Dedifferentiated amniotic fluid mesenchymal stem cell (primary cell): Measurements from ENCODE around the gene GRM2.
"Not testable (repeated sequence)": the region's sequence is repeated elsewhere in the genome, so short reads cannot be mapped to it uniquely, and the experiment has no call there.

ENCODE experiments used
- DNase-seq: peaks from one replicate; pipeline ENCODE4 v3.0.0-alpha.2; 2016; ENCODE audit errors: extremely low spot score

Gene GRM2

DNA sequence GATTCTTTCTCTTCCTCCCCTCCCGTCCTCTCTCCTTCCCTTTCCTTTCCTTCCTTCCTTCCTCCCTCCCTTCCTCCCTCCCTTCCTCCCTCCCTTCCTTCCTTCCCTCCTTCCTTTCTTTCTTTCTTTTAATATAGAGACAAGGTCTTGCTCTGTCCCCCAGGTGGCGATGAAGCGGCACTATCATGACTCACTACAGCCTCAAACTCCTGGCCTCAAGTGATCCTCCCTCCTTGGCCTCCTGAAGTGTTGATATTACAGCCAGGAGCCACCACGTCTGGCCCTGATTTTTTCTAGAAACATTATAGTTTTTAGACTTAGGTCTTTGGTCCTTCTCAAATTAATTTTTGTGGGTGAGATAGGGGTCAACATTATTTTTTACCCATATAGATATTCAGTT, 15.5 kb downstream of the GRM2 start:
- no peak for DNase-seq

DNA sequence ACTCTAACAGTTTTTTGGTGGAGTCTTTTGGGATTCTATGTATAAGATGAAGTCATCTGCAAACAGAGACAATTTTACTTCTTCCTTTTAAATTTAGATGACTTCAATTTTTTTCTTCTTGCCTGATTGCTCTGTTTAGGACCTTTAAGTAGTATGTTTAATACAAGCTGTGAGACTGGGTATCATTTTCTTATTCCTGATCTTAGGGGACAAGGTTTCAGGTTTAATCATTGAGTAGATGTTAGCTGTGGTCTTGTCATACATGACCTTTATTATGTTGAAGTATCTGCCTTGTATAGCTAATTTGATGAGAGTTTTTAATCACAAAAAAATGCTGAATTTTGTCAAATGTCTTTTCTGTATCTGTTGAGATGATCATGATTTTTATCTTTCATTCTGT, 20.6 kb downstream of the GRM2 start:
- no peak for DNase-seq

DNA sequence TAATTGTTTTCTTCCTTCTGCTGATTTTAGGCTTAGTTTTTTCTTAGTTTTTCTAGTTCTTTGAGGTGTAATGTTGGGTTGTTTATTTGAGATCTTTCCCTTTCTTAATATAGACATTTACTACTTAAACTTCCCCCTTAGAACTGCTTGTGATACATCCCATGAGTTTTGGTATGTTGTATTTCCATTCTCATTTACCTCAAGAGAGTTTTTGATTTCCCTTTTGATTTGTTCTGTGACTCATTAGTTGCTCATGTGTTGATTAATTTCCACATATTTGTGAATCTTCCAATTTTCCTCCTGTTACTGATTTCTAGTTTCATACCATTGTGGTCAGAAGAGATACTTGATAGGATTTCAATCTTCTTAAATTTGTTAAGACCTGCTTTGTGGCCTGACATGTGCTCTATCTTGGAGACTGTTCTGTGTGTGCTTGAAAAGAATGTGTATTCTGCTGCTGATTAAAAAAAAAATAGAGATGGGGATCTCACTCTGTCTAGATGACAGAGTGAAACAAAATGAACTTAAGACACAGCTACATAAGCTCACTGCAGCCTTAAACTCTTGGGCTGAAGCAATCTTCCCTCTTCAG, 22.3 kb downstream of the GRM2 start:
- DNase-seq: no peak

DNA sequence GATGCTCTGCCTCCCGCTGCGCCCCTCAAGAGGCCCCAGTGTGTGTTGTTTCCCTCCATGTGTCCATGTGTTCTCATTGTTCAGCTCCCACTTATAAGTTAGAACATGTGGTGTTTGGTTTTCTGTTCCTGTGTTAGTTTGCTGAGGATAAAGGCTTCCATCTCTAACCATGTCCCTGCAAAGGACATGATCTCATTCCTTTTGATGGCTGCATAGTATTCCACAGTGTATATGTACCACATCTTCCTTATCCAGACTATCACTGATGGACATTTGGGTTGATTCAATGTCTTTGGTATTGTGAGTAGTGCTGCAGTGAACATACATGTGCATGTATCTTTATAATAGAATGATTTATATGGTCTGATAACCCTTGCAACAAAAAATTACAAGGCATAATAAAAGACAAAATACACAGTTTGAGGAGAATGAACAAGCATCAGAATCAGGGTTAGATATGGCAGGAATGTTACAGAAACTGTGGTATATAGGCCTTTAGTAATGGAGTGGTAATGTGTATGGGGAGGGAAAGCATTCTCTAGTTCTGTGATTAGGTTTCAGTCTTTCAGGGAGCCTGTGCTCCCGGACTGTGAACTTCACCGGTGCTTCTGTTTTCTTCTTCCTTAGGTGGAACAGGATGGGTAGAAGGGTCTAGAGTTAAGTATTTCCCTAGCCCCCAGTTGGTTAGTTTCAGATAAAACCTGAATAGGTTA, 27.1 kb downstream of the GRM2 start:
- DNase-seq: no peak

DNA sequence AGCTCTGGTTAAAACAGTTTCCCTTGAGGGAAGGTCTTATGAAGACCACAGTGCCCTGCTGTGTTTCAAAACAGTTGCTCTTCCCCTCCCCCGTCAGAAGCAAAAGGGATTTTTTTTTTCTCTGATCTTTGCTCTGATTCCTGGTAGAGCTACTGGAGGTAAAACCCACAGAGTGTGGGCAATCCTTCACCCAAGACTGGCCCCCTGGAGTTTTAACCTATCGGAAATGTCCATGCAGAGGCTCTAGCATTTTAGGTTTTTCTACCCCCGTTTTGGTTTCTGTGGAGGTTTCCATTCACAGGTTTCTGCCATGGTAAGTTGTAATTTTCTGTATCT, 27.7 kb downstream of the GRM2 start:
- no peak for DNase-seq

DNA sequence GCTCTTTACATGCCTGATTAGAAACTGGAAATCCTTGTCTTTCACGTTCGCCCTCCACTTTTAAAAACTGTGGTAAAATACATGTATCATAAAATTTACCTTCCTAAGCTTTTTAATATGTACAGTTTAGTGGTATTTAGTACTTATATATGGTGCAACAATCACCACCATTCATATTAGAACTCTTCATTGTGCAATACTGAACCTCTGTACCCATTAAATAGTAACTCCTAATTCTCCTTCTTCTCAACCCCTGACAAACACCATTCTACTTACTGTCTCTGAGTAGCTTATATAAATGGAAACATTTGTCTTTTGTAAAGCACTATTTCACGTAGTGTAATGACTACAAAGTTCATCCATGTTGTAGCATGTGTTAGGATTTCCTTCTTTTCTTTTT, 28.2 kb downstream of the GRM2 start:
- no peak for DNase-seq

DNA sequence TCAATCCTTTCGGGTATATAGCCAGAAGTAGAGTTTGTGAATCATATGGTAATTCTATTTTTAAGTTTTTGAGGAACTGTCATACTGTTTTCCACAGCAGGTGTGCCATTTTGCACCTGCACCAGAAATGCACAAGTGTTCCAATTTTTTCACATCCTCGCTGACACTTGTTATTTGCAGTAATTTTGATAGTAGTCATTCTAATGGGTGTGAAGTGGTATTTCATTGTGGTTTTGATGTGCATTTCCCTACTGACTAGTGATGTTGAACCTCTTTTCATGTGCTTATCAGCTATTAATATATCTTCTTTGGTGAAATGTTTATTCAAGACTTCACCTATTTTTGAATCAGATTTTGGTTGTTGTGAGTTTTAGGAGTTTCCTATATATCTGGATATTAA, 29.1 kb downstream of the GRM2 start:
- no peak for DNase-seq

DNA sequence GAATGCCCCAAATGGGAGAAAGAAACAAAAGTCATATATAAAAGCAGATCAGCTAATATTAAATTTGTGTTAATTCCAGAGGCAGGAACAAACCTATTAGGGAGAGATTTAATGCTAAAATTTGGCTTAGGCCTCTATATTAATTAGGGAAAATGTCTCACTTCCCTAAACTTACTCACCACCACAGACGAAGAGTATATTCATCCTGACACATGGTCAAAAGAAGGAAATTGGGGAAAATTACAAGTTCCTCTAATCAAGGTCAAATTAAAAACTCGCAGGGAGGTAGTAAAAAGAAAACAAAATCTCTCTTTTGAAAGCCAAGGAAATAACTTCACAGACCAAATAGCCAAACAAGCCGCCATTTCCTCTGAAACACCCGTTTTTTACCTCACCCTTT, 32.2 kb downstream of the GRM2 start:
- no peak for DNase-seq

DNA sequence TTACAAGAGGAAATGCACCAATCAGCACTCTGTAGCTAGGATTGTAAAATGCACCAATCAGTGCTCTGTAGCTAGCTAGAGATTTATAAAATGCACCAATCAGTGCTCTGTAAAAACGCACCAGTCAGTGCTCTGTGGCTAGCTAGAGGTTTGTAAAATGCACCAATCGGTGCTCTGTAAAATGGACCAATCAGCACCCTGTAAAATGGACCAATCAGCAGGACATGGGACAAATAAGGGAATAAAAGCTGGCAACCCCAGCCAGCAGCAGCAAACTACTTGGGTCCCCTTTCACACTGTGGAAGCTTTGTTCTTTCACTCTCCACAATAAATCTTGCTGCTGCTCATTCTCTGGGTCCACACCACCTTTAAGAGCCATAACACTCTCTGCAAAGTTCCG, 35.5 kb downstream of the GRM2 start:
- DNase-seq: not testable (repeated sequence)

DNA sequence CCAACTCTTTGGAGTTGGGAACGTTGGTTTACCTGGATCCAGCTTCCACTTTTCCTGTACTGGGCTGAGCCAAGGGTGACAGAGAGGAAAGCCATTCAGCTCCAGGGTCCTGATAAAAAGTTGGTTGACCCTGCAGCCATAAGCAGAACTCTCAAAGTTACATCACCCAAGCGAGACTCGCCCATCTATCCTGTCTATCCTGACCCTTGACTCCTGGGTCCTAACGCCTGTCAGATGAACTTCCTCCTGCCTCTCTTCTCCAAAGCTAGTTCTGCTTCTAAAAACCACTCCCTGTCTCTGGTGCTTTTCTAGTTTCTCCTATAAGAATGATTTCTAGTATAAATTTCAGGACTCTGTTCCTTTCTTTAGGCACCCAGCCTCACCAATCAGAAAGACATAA, 36.1 kb downstream of the GRM2 start:
- DNase-seq: not testable (repeated sequence)

DNA sequence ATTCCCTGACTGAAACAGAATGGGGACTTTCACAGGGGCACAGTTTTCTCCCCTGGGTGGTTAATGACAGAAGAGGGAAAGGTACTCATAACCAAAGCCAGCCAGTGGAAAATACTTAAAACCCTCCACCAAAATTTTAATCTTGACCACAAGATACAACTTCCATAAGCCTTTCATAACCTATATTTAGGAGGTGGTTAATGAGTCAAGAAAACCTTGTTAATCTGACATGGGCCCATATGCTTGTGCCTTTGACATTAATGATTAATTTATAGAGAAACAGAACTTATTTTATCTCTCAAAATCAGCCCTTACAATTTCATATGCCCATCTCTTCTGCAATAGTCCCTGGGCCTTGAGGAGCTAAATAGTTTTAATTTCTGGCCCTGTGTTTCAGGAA, 41.0 kb downstream of the GRM2 start:
- DNase-seq: no peak

DNA sequence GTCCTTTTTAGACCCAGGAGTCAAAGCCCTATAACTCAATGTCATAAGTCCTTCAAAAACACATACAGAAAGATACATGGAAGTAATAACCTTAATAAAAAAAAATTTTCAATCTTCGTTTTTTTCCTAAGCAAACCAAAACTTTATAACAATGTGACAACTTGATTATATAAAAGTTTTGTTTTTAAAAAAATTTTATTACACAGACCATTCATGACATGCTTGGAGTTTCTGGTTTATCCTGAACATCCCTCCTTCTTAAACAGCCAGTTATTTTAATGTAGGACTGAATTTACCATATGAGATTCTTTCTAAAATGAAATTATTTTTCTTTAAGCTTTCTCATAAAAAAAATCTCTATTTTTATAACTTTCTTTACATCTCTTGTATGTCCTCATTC, 41.5 kb downstream of the GRM2 start:
- DNase-seq: no peak

DNA sequence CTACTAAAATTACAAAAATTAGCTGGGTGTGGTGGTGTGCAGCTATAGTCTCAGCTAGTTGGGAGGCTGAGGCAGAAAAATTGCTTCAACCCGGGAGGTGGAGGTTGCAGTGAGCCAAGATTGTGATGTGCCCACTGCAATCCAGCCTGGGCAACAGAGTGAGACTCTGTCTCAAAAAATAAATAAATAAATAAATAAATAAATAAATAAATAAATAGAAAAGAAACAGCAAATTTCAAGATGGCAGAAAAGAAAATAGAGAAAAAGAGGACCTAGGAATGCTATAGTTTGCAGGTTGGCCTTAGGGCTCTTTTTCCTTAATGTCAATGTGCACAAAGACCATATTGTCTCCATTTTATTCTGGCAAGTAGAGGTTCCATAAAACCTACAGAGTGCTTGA, 44.0 kb downstream of the GRM2 start:
- DNase-seq: no peak

DNA sequence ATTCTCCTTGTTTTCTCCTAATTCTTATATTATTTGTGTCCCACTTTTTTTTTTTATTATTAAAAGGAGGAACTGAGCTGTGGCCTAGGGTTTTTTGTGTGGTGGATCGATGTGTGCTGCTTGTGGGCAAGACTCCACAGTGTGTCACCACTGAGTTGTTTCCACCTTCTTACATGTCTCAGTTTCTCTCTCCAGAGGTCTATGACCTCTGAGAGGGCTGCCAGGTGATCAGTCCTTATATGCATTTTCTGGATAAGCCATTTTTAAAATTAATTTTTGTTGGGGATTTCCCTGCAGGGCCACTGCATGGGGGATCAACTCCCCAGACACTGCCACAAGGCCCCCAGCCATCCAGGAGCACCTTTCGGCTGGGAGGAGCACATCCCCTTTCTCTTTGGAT, 44.4 kb downstream of the GRM2 start:
- no peak for DNase-seq

DNA sequence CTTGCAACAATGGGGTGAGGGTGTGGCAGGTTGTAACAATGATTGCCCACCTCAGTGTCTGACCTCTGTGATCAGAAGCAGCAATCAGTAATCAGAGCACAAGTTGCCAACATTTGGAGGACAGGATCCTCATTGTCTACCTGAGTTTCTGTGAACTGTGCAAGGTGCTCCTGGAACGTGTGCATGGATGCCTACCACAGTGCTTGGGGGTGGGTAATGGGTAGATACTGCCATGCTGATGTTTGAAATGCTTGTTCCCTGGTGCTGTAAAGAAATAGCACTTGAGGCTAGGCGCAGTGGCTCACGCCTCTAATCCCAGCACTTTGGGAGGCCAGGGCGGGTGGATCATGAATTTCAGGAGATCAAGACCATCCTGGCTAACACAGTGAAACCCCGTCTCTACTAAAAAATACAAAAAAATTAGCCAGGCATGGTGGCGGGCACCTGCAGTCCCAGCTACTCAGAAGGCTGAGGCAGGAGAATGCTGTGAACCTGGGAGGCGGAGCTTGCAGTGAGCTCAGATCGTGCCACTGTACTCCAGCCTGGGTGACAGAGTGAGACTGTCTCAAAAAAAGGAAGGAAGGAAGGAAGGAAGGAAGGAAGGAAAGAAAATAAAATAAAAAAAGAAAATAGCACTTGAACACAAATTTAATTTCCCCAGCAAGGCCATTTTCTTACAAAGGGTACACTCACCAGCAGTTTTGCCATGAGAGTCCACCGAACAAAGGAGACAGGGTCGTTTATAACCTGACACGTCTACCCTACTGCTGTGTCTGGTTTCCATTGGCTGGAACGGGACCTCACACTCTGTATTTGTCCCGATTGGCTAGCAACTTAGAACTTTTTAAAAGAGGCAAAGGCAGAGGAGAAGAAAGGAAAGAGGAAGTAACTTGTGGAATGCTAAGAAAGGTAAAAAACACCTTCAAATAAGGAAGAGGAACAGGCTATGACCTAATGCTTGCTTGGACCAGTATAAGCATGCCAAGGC, 47.2 kb downstream of the GRM2 start:
- DNase-seq: not testable (repeated sequence)

DNA sequence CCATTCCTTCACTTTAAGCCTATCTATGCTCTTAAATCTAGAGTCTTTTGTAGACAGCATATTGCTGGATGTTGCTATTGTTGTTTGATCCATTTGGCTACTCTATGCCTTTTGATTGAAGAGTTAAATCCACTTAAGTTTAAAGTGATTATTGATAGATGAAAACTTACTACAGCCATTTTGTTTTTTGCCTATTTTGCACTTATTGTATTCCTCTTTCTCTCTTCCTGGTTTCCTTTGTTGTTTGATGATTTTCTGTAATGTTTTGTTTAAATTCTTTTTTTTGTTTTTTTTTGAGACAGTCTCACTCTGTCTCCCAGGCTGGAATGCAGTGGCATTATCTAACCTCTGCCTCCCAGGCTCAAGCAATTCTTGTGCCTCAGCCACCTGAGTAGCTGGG, 52.3 kb downstream of the GRM2 start:
- no peak for DNase-seq
